CD4-positive, alpha-beta T cell treated with Interleukin-15 for 1 hour (primary cell): ENCODE measurements around the gene FBXO39.
"Not testable (repeated sequence)": the region's sequence is repeated elsewhere in the genome, so short reads cannot be mapped to it uniquely, and the experiment has no call there.

Experiments used
- DNase-seq: peaks from one replicate; pipeline ENCODE4 v3.0.0-alpha.2; 2020

The FBXO39 gene

DNA sequence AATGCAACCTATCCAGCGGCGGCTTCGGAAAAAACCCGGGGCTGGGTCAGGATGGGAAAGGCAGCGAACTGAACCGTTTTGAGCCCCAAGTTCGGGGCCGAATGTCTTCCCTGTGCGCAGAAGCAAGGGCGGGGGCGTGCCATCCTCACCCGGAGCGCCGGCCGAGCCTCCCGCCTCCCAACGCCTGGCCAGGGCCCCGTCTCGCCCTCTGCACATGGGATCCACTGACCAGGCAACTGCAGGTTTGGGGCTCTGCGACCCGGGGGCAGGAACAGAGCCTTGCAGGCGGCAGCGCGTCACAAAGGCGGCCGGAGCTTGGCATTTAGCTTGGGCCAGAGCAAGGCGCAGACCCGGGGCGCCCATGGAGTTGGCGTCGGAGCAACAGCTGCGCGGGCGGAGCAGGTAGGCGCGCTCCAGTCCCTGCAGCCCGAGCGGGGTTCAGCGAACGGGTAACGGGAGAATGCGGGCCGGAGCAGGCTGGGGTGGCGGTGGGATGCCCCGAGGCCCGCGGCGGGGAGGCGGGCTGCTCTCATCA is at the start of gene FBXO39:
Gene FBXO39, plus strand, starts transcription at position 345 of the 535 bp plus-strand sequence. CDS start 3,654 bp downstream, outside the sequence.
- no peak for DNase-seq

DNA sequence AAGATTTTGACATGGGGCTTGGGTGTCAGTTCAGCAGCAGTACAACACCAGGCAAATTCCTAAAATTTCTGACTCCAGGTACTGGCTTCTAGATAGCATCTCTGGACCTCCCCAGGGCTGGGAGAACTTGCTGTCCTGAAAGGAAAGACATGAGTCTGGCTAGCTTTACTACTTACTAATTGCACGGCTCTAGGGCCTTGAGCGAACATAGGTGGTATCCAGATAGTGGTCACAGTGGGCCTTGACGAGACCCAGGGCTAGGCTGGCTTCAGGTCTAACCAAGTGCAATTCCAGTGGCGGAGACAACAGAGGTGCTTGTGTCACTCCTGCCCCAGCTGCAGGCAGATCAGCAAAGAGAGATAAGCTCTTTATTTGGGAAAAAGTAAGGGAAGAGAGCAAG is 46.5 kb upstream of the FBXO39 start:
- DNase-seq: no peak

DNA sequence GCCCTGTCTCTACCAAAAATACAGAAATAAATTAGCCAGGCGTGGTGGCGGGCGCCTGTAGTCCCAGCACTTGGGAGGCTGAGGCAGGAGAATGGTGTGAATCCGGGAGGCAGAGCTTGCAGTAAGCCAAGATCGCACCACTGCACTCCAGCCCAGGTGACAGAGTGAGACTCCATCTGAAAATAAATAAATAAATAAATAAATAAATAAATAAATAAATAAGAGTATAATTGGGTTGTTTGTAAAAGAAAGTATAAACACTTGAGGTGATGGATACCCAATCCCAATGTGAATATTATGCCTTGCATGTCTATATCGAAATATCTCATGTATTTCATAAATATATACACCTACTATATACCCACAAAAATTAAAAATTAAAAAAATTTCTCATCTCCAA is 29.4 kb upstream of the FBXO39 start:
- not testable (repeated sequence) for DNase-seq

DNA sequence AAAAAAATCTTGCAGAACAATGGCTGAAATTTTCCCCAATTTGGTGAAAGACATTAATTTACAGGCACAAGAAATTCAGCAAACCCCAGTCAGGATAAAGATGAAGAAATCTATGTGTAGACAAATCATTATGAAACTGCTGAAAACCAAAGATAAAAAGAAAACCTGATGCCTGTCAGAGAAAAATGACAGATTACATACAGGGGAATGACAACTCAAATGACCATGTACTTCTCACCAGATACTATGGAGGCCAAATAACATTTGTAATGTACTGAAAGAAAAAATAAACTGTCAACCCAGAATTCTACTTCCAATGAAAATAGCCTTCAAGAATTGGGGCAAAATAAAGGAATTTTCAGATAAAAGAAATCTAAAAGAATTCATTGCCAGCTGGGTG is 27.4 kb upstream of the FBXO39 start:
- DNase-seq: no peak

DNA sequence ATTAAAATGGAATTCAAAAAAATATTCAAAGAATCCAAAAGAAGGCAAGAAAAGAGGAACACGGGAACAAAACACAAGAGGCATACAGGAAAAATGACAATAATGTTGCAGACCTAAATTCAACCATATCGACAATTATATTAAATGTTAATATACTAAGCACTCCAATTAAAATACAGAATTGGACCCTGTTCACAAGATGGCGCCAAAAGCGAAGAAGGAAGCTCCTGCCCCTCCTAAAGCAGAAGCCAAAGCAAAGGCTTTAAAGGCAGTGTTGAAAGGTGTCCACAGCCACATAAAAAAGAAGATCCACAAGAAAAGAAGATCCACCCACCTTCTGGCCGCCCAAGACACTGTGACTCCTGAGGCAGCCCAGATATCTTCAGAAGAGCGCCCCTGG is 26.5 kb upstream of the FBXO39 start:
- DNase-seq: no peak

DNA sequence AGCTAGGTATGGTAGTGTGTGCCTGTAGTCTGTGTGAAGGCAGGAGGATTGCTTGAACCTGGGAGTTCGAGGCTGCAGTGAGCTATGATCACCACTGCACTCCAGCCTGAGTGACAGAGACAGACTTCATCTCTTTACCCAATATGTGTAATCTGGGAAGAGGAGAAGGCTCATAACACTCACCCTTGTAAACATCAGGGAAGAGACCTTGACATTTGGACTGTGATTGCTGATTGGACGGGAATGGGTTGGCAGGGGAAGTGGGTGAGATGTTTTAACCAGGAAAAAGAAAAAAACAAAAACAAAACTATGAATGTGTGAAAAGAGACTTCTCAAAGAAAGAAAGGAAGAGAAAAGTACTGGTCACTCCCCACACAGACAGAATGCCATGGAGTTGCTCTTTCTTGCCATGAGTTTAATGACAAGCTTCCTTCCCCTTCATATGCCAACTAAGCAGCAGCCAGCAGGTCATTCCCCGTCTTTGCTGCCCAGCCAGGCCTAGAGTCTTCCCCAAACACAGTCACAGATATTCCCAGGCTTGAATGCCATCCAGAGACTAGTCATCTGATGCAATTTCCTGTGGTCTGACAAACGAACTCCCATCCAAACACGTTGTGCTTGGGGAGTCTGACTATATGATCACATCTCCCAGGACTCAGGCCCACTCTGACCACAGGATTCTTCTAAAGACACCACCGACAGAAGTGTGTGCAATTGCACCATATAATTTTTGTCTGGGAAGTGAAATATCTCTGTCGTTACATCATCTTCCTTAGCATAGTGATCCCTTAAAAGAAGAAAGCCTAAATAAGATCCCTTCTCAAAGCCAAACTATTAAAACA is 23.7 kb upstream of the FBXO39 start:
- no peak for DNase-seq

DNA sequence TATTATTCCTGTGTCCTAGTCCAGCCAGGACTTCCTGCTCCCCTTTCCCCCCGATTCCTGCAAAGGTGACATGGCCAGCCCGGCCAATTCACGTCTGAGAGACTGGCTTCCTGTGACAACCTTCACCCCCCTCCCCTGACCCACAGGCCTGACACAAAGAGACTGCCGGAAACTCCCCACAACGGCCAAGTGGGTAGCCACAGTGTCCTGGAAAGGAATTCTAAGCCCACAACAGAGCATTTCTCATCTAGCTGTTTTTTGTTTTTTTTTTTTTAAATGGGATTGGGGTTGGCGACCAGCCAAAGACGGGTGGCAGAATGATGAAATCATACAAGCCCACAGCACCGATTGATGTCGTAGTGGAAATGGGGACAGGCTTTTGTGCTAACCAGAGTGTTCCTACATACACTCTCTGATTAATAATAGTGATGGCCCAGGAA is 23.0 kb upstream of the FBXO39 start:
- peak; percentile 49 for DNase-seq

DNA sequence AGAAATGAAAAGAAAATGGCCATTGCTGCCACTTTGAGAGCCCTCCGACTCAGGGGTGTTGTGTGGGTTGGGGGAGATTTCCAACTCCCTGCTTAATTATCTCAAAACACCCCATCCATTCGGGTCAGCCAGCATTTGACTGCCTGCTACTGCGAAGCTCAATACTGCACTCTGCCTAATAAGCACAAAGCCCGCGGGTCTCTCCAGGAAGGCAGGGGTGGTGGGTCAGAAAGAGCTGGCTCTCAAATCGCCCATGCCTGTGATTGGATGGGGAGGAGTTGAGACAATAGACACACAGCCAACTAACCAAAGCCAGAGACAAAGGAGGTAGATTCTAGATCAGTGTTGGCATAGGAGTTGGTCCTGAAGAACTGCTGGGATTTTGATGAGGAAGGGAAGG is 22.5 kb upstream of the FBXO39 start:
- no peak for DNase-seq

DNA sequence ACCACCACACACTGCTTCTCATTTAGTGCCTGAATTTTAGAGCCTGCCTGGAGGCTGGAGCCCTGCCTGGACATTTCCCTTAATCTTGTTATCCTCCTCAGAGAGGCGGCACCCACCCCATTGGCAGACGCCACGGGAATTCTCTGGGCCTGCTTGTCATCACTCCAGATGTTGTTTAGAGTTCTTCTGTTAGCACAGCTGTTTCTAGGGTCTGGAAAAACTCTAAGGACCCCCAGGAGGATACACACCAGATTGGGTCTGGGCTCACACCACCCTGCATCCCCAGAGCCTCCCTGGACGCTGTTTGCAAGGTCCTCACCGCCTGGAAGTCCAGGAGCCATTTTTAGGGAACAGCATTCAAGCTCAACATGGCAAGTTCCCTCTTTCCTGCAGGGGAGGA is 20.7 kb upstream of the FBXO39 start:
- no peak for DNase-seq

GRCh38 chr17:6755731-6756184 is 20.3 kb upstream of the FBXO39 start, which contains the start of gene XAF1:
XAF1 (plus strand) TSS chr17:6756046; CDS start chr17:6756079, 33 bp downstream.
- DNase-seq: peak; percentile 48

DNA sequence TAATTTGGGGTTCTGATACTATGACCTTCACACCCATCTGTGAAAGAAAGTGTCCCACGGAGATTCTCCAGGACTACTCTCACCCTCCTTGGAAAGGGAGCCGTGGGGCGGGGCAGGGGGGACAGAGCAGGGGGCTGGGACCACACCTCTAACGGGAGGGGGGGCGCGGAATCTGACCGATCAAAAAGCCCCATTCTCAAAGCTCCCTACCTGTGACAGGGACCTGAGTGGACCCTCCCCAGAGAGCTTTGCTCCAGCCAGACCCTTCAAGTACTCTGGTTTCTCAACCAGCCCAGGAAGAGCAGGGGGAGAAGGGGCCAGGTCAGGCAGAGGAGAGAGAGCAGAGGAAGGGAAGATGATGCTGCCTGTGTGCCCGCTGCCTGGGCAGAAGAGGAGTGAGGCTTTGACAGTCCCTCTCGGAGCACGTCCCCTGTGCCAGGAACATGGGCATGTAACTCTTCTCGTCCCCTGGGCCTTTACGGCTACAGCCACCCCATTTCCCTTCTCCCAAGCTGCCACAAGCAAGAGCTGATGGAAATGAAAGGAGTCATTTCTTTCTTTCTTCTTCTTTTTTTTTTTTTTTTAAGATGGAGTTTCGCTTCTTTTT is 19.5 kb upstream of the FBXO39 start:
- DNase-seq: no peak

DNA sequence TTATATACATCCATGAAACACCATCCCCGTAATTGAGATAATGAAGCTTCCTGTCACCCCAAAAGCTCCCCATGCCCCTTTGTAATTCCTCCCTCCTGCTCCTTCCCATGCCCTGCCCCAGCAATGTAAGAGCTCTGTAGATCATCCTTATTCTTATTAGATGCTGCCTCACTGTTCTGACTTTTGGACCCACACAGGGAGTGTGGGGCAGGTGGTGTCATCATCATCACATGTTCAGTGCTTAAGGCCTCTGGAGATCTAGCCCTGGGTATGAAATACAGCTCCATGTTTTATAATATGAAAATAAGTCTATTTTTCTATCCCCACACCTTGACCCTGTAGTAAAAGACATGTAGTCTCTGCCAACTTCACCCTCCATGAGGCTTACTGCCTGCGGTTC is 18.3 kb upstream of the FBXO39 start:
- DNase-seq: no peak

GRCh38 chr17:6761779-6762178 is 14.2 kb upstream of the FBXO39 start:
- no peak for DNase-seq

DNA sequence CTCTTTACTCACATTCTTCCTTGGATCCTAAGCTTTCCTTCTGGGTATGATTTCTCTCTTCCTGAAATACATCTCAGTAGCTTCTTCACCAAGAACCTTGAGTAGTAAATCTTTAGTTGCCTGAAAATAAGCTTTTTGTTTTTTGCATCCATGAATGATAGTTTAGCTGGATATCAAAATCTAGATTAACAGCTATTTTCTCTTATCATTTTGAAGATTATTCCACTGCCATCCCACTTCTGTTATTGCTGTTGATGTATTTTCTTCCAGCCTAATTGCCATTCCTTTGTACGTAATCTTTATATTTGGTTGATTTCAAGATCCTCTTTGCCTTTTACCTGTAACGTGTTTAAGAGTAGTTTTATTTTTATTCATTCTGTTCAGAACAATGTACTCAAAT is 7.6 kb upstream of the FBXO39 start:
- no peak for DNase-seq

- DNase-seq: no peak
Observed at GRCh38 chr17:6772016-6772415, 4.0 kb upstream of the FBXO39 start.

GRCh38 chr17:6774906-6775305 is 1.1 kb upstream of the FBXO39 start:
- not testable (repeated sequence) for DNase-seq

DNA sequence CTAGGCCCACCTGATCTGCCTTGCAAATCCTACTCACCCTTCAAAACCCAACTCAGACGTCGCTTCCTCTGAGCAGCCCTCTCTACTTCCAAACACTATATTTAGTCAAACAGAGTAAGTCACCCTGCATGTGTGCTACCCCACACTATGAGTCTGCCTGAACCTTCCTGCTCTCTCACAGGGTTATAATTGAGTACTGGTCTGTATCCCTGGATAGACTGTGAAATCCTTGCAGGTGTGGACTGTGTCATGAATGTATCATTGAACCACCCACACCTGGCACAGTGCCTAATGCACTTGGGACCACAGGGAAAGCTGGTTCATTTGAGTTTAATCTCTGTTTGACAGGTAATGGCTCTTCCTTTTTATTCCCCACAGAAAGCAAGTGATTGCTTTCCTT is 3.4 kb downstream of the FBXO39 start:
- DNase-seq: no peak

DNA sequence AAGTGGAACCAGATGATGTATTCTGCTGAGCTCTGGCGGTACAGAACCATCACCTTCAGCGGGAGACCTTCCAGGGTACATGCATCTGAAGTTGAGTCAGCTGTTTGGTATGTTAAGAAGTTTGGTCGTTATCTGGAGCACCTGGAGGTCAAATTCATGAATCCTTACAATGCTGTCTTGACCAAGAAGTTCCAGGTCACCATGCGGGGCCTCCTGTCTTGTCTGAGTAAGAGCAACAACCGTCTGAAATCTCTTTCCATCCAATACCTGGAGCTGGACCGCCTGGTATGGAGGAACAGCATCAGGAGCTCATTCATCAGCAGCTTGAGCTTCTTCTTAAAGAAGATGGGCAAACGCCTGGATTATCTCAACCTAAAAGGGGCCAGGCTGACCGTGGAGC is 4.0 kb downstream of the FBXO39 start:
- no peak for DNase-seq

GRCh38 chr17:6780886-6781285 is 4.9 kb downstream of the FBXO39 start:
- DNase-seq: no peak

DNA sequence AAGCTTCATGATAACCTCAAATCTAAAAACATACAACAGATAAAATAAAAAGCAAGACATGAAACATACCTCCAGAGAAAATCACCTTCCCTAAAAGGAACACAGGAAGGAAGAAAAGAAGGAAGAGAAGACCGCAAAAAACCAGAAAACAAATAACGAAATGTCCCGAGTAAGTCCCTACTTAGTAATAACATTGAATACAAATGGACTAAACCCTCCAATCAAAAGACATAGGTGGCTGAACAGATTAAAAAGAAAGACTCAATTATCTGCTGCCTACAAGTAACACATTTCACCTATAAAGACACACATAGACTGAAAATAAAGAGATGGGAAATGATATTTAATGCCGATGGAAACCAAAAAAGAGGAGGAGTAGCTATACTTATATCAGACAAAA is 6.2 kb downstream of the FBXO39 start:
- DNase-seq: no peak

GRCh38 chr17:6786618-6787017 is 10.6 kb downstream of the FBXO39 start:
- DNase-seq: no peak

GRCh38 chr17:6787081-6787693 is 11.2 kb downstream of the FBXO39 start:
- no peak for DNase-seq

- no peak for DNase-seq
Observed at GRCh38 chr17:6789146-6789545, 13.1 kb downstream of the FBXO39 start.
